Astrocyte of the cerebellum (primary cell): Measurements from ENCODE around the gene CLIP1.
"Not testable (repeated sequence)": the region's sequence is repeated elsewhere in the genome, so short reads cannot be mapped to it uniquely, and the experiment has no call there.

ENCODE experiments used
- DNase-seq: peaks from one replicate; pipeline ENCODE4 v3.0.0-alpha.2; 2011; ENCODE audit warnings: low read depth
- H3K4me3 ChIP-seq: 2 replicates; pipeline ENCODE4 v1.5.1; 2011; ENCODE audit warnings: mild to moderate bottlenecking, low read depth, low read length, moderate library complexity
- in situ Hi-C: cut with HindIII; loops from 2 replicates; pipeline ENCODE4 v1.10.0; 2017; ENCODE audit warnings: low sequenced_read_pairs
- TF ChIP-seq, protein P1 (sequence below): IDR thresholded peaks from 2 replicates; pipeline ENCODE4 v1.5.1; 2012; ENCODE audit warnings: low read length, low read depth, moderate library complexity, mild to moderate bottlenecking; ENCODE audit errors: missing control alignments

CLIP1 gene

DNA sequence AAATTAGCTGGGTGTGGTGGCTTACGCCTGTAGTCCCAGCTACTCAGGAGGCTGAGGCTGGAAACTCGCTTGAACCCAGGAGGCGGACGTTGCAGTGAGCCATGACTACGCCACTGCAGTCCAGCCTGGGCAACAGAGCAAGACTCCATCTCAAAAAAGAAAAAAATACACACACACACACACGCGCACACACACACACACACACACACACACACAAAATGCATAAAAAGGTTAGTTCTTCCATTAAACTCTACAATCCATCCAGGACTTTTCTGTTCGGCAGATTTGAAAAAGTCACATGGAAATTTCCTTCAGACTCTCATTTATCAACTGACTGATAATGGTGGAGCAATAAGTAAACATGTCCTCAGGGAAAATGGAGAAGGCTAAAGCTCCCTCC, 147.0 kb downstream of the CLIP1 start:
- in situ Hi-C loops, result no loop called here
- TF ChIP-seq, protein P1, sequence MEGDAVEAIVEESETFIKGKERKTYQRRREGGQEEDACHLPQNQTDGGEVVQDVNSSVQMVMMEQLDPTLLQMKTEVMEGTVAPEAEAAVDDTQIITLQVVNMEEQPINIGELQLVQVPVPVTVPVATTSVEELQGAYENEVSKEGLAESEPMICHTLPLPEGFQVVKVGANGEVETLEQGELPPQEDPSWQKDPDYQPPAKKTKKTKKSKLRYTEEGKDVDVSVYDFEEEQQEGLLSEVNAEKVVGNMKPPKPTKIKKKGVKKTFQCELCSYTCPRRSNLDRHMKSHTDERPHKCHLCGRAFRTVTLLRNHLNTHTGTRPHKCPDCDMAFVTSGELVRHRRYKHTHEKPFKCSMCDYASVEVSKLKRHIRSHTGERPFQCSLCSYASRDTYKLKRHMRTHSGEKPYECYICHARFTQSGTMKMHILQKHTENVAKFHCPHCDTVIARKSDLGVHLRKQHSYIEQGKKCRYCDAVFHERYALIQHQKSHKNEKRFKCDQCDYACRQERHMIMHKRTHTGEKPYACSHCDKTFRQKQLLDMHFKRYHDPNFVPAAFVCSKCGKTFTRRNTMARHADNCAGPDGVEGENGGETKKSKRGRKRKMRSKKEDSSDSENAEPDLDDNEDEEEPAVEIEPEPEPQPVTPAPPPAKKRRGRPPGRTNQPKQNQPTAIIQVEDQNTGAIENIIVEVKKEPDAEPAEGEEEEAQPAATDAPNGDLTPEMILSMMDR, result no peak
- DNase-seq, result no peak
- H3K4me3 ChIP-seq, result no peak overlapping the region

DNA sequence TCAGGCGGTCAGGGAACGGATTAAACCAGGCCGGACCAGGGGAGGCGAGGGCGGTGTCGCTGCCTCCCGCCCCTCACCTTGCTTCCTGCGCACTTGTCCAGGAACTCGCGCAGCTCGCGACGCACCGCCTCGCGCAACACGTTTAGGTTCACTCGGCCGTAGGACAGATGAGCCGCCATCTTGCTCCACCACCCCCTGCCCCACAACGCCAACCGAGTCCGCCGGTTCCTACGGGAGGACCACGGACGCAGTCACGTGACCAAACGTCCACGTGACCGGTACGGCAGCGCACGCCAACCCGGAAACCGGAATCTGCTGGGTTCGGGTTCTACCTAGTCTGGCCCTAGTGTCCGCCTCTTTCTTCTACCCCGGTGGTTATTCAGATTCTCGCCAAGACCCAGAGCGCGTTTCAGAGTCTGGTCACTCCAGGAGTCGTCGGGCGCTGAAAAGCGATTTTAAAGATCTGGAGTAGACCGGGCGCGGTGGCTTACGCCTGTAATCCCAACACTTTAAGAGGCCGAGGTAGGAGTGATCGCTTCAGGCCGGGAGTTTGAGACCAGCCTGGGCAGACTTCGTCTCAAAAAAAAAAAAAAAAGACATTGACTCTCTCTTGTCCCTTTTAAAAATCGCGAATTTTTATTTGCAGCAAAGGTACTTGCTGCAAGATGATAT, 156.1 kb downstream of the CLIP1 start, which contains the start of gene VPS33A:
Gene VPS33A (minus strand): TSS at position 265 of the 672 bp plus-strand sequence. CDS start 86 bp downstream, at position 179.
- H3K4me3 ChIP-seq, result peak within 1 kb of the TSS; percentile 98
- TF ChIP-seq, protein P1, result no peak
- in situ Hi-C loops, result no loop called here
- DNase-seq, result peak; percentile 97

DNA sequence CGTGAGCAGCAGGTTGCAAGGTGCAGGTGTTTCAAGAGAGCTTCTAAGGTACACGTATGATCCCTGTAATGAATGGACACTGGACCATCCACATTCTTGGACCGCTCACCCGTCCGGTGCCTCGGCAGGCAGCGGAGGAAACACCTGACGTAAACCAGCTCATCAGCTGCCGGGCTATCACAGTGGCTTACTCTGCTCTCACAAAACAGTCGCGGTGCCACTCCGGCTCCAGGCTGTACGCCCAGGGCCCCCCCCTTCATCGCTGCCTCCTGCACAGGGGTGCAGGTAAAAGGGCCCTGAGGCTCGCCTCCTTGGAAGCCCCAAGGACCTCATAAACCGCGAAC, 156.6 kb downstream of the CLIP1 start:
- TF ChIP-seq, protein P1, result no peak
- in situ Hi-C loops, result no loop called here
- peak overlapping the region; percentile 98 for H3K4me3 ChIP-seq
- no peak for DNase-seq

DNA sequence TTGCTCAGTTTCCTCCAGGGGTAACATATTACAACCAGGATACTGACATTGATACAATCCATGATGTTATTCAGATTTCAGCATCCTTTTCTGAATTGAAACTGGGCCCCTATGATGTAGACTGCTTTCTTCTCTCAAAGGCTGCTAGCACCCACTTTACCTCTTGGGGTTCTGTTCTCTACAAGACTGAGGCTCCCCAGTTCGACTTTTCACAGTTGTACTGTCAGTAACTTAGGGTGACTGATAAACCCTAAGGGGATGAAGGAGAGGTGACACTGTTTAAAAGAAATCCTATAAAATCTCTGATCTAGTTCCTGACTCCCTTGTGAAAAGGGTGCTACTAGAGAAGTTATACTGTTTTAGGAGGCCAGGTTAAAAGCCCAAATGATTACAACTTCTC, 157.0 kb downstream of the CLIP1 start:
- peak overlapping the region; percentile 98 for H3K4me3 ChIP-seq
- in situ Hi-C loops, result no loop called here
- TF ChIP-seq, protein P1, result no peak
- DNase-seq, result no peak

DNA sequence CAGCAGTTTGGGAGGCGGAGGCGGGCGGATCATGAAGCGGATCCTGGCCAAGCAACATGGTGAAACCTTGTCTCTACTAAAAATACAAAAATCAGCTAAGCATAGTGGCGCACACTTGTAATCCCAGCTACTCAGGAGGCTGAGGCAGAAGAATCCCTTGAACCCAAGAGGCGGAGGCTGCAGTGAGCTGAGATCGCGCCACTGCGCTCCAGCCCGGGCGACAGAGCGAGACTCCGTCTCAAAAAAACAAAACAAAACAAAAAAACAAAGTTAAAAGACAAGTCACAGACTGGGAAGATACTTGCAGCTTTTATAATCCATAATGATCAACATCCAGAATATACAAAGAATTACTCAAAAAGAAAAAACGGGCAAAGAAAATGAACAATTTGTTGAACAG, 161.7 kb downstream of the CLIP1 start:
- in situ Hi-C loops, DNase-seq, H3K4me3 ChIP-seq: not testable (repeated sequence)

DNA sequence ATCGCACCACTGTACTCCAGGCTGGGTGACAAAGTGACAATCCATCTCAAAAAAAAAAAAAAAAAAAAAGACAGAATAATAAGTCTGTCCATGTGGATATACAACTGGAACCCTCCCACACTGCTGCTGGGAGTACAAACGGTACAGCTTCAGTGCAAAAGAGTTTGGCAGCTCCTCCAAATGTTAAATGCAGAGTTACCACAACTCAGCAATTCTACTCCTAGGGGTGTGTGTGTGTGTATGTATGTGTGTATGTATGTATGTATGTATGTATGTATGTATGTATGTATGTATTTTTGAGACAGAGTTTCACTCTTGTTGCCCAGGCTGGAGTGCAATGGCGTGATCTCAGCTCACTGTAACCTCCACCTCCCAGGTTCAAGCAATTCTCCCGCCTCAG, 163.5 kb downstream of the CLIP1 start:
- in situ Hi-C loops, DNase-seq, H3K4me3 ChIP-seq: not testable (repeated sequence)

DNA sequence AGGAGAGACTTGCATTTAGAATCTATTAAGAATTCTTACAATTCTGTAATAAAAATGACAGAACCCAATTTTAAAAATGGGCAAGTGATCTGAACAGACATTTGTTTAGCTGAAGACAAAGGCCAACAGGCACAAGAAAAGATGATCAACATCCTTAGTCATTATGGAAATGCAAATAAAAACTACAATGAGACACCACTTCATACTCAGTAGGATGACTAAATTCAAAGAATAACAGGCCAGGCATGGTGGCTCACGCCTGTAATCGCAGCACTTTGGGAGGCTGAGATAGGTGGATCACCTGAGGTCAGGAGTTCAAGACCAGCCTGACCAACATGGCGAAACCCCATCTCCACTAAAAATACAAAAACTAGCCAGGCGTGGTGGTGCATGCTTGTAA, 164.0 kb downstream of the CLIP1 start:
- H3K4me3 ChIP-seq, DNase-seq, in situ Hi-C loops: not testable (repeated sequence)

DNA sequence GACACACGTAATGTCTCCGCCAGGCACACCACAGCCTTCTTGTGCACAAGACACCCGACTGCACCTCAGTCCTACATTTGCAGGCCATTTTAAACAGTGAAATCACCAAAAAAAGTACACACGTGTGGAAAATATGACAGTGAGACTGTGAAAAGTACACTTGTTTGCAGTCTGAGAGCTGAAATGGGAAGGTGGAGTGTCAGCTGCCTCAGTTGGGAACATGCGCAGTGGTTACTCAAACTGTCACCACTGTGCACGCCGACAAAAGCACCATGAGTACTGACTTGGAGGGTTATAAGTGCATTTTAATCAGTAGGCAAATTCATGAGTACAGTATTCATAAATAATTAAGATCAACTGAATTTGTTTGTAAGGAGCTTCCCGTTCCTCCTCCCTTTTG, 171.9 kb downstream of the CLIP1 start:
- H3K4me3 ChIP-seq, result no peak overlapping the region
- TF ChIP-seq, protein P1, result no peak
- DNase-seq, result no peak
- in situ Hi-C loops, result no loop called here
